HG03196 (cell line): ENCODE data around the gene NIF3L1.
A peak's percentile ranks its signal among the peaks of the same experiment; 100 is the strongest.

ENCODE experiments used
- ATAC-seq: cut with Tn5 transposase; IDR thresholded peaks from one replicate; pipeline ENCODE4 v1.9.1; 2021; ENCODE audit not compliant: unreplicated experiment

NIF3L1 gene, protein sequence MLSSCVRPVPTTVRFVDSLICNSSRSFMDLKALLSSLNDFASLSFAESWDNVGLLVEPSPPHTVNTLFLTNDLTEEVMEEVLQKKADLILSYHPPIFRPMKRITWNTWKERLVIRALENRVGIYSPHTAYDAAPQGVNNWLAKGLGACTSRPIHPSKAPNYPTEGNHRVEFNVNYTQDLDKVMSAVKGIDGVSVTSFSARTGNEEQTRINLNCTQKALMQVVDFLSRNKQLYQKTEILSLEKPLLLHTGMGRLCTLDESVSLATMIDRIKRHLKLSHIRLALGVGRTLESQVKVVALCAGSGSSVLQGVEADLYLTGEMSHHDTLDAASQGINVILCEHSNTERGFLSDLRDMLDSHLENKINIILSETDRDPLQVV

DNA sequence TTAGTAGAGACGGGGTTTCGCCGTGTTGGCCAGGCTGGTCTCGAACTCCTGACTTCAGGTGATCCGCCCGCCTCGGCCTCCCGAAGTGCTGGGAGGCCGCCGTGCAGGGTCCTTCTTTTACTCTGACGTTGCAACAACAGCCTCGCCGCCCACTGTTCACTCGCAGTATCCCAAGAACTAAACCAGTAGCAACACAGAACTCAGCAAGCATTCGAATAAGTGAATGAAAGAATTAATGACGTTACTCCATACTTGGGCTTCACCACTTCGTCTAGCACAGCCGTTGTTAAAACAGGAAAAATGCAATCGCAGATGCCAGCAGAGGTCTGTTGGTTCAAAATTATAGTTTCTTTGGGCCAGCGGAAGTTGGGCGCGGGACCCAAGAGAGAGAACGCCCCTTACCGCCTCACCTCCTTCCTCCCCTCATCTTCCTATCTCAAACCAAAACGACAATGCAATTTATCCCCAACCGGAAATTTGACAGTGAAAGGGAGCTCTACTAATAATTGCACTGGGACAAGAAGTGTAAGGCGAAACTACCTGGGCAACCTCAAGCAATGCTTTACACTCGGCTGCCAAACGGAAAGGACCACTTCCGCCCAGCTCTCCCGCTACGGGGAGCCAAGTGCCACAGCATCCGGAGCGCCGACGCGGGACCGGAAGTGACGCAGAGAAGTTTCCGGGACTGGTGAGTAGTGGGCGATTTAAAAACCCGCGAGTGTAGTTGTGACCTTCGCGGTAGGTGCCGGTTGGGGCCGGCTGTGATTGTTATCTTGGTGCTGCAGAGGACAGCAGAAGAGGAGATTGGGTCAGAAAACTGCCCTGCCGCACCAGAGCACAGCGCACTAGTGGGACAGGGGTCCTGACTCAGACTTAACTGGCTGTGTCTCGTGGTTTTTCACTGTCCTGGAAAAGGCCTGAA lies at the start of gene NIF3L1, which contains the start of gene PPIL3:
Gene NIF3L1 (plus strand): TSS at position 668 of the 922 bp plus-strand sequence. CDS start 2,573 bp downstream, outside the sequence.
Gene PPIL3 (minus strand): TSS at position 374 of the 922 bp plus-strand sequence. CDS start 1,462 bp downstream, outside the sequence.
- peak; percentile 94 for ATAC-seq

DNA sequence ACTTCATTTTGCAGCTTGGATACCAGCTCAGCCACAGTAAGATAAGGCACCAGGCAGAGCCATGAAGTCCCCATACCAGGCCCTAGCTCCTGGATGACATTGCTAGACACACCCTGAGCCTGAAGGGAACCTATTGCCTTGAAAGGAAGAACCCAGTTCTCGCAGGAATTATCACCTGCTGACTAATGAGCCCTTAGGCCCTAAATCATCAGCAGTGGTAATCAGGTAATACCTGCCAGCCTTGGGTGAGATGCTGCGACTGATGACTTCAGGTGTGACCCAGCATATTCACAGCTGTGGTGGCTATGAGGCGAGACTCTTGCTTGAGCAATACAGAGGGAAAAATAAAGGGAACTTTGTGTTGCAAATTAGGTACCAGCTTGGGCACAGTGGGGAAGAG lies 49.7 kb upstream of the NIF3L1 start:
- no peak for ATAC-seq

DNA sequence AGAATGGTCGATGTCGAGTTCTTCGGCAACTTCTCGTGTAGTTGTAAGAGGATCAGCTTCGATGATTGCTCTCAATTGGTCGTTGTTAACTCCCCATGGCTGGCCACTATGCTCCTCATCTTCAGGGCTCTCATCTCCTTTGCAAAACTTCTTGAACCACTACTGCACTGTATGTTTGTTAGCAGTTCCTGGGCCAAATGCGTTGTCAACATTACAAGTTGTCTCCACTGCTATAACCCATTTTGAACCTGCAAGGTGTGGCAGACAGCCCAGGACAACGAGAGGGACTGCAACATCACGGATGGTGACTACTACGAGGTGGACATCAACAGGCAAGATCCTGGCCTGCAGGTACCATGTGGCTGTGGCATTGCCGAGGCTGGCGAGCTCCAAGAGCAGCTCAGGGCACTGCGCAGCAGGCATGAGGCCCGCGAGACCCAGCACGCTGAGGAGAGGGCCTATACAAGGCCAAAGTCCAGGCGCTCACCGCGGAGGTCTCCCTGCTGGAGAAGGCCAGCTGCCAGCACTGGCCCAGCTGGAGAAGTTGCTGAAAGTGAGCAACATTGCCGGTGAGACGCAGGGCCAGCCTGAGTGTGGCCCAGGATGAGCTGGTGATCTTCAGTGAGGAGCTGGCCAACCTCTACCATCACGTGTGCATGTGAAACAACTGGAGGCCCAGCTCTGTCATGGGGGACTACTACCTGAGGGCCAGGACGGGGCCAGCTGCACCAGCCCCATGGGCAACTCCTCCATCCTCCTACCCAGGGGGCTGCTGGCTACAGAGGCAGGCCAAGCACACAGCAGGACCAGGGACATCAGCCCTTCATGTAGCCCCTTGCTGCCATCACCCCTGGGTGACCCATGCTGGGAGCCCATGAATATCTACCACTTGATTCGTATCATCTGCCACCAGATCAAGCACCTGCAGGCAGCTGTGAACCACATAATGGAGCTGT lies 44.9 kb upstream of the NIF3L1 start:
- ATAC-seq: no peak

DNA sequence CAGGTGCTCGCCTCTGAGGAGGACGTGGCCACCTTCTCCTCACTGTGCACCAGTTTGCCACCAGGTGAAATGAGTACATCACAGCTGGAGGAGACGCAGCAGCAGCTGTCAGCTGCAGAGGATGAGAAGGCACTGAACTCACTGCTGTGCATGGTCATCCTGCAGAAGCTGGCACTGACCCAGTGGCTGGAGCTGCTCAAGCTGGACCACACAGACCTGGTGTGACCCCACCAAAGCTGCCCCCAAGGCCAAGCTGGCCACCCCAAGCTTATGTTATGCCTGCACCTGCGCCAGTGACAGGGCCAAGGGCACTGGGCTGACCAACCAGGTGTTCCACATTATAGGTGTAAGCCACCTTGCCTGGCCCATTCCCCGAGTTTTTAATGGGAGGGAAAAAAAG lies 44.0 kb upstream of the NIF3L1 start:
- no peak for ATAC-seq

DNA sequence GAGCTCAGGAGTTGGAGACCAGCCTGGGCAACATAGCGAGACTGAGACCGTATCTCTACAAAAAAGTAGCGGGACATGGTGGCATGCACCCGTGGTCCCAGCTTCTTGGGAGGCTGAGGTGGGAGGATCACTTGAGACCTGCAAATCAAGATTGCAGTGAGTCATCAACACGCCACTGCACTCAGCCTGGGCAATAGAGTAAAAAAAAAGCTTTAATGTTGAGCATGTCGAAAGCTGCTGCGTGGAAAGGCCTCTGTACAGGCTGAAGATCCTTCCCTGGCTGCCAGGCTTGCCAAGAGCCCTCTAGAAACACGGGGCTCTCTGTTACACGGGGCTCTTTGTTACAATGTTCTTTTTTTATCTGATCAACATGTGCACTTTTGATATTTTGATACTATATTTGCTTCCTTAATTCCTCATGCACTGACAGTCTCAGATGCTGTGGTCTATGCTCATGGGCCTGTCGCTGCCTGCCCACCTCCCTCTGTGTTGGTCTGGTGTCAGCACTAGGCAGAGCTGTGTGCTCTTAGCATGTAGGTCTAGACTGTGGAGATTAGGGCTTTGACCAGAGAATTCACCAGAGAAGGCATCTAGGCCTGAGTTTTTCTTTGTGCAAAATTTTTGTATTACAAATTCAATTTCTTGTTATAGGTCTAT lies 43.4 kb upstream of the NIF3L1 start:
- no peak for ATAC-seq

DNA sequence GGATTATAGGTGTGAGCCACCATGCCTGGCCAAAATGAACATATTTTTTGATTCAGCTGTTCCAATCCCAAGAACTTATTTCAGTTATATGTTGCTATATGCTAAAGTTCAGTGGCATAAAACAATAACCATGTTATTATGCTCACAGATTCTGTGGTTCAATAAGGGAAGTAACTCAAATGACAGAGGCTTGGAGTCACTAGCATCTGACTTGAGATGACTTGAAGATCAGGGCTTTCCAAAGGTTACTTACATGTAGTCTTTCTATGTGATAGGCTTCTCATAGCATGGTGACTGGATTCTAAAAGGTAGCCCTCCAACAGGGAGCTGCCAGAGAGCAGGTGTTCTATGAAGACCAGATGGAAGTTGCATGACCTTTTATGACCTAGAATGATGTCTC lies 41.9 kb upstream of the NIF3L1 start:
- no peak for ATAC-seq

DNA sequence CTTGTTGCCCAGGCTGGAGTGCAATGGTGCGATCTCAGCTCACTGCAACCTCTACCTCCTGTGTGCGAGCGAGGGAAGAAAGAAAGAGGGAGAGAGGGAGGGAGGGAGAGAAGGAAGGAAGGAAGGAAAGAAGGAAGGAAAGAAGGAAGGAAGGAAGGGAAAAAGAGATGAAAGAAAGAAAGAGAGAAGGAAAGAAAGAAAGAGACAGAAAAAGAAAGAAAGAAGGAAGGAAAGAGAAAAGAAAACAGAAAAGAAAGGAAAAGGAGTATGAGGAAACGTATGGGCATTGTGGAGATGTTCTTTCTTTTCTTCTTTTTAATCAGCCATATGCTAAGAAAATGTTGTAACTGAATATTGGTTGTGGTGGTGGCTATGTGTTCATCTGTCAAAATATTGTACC lies 41.2 kb upstream of the NIF3L1 start:
- no peak for ATAC-seq

DNA sequence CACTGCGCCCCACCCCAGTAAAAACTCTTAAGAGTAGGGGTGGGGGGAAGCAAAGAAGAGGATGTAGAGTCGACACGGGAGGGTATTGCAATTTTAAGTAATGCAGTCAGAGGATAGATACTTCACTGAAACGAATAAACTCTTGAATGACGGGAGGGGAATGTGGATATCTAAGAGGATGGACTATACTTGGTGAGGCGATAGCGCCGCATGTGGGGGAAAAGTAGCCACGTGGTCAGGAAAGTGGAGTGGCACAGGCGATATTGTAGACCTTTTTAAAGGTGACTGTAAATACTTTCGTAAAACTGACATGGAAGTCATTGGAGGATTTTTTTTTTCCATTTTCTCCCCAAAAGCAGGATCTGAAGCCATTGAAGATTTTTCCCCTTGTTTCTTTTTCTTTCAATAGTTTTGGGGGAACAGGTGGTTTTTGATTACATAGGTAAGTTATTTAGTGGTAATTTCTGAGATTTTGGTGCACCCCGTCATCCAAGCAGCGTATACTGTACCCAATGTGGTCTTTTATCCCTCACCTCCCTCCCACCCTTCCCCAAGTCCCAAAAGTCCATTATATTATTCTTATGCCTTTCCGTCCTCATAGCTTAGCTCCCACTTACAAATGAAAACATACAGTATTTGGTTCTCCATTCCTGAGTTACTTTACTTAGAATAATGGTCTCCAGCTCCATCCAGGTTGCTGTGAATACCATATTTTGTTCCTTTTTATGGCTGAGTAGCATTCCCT lies 38.5 kb upstream of the NIF3L1 start:
- no peak for ATAC-seq

DNA sequence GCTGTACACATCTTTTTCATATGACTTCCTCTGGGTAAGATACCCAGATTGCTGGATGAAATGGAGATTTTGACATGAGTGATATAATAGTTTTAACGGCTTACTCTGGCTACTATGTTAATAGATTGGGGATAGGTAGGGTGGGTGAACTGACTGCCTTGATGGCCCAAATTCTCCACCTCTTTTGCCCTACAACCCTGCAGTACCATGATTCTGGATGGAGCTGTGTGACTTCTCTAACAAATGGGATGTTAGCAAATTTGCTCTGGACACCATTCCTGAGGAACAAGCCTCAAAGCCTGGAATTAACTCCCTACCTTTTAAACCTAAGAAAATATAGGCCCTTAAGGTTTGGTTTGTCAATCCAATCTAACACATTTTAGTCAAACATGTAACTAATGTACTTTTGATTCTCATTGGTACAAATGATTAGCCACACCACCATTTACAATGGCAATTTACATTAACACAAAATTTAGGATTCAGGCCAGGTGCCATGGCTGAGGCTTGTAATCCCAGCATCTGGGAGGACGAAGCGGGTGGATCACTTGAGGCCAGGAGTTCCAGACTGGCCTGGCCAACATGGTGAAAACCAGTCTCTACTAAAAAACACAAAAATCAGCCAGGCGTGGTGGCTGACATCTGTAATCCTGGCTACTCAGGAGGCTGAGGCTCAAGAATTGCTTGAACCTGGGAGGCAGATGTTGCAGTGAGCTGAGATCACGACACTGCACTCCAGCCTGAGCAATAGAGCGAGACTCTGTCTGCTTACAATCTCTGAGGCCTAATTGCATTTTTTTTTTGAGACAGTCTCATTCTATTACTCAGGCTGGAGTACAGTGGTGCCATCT lies 37.5 kb upstream of the NIF3L1 start:
- ATAC-seq: no peak

DNA sequence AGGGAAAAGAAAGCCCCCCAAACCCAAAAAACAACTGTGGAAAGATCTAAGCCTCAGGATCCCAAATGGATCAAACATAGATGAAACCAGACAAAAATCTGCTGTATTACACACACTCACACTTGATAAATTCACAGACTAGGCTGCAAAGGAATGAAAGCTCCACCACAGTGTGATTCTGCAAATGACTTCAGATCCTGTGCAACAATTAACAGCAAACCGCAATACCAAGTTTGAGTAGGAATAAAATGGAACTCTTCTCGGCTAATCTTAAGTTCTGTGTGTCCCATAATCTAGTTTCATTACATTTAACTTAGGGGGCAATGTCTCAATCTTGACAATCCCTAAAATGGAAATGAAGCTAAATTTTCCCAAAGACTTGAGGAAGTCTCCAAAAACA lies 36.6 kb upstream of the NIF3L1 start:
- no peak for ATAC-seq

DNA sequence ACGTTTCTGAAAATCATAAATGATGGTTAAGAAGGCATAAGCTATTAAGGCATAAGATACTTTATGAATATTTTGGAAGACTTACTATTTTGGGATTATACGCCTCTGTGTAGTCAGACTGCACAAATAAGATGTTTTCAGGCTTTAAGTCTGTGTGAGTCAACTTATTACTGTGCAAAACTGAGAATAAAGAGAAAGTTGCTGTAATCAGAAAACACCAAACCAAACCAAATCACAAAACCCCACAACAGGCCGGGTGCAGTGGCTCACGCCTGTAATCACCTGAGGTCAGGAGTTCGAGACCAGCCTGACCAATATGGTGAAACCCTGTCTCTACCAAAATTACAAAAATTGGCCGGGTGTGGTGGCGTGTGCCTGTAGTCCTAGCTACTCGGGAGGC lies 32.4 kb upstream of the NIF3L1 start:
- ATAC-seq: no peak

DNA sequence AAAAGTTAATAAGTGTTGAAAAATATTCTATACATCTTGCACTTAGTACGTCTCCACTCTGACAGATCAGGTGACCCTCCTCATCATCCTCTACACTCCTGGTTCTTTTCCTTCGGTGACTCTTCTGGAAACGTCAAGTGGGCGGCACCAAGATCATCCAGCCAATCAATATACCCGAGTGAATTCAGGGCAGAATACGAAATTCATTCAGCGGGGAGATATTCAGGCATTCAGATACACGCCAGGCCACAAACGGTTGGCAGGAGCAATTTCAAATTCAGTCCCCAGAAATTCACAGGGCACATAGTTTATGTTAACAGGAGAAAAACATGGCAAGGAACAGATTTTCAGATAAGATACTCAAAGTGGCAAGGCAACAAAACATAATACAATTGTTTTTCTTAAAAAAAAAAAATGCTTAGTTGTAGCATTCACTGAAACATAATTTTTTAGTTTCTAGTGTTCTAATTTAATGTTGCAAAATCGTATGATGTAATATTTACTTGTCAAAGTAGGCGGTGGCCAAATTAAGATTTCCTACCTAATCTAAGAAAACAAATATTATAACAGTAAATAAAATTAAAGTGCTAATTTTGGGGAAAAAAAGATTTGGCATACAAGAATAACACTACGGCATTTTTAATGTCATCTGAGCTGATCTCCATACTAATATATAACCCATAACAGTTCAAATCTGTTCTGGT lies 28.9 kb upstream of the NIF3L1 start:
- no peak for ATAC-seq

DNA sequence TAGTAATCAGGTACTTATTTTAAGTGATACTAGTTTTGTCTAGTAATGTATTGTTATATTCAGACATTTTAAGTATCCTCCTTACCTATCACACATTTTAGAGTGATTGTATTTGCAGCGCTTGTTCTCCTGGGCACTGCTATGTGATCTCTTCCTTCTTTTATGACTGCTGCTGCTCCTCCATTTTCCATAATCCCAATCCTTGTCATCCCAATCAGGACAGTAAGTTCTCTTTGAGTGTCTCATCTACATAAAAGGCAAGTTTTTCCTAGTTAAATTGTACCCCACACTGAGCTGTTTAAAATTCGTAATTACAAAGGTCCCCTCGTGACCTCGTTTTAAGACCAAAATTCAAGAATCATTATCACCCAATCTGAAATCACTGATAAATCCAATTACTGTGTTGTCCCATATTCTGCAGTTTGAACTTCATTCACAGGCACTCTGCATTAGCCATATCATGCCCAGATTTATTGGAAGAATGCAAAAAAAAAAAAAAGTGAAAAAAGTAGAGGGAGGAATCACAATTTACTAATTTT lies 27.5 kb upstream of the NIF3L1 start:
- ATAC-seq: no peak

DNA sequence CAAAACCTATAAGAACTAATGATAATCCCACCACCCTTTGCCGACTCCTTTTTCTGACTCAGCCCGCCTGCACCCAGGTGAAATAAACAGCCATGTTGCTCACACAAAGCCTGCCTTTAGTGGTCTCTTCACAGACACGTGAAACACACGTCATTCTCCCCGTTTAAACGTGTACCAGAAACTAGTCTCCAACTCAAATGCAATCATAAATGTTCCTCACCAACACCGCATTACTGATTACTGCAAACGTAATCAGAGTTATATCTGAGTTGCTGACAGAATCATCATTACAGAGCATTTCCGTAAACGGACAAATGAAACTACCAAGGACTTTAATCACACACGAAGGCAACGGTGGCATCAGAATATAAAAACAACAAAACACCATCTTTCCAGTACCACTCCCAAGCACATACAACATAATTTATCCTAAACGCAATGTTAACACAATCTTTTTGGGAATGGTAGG lies 26.6 kb upstream of the NIF3L1 start:
- ATAC-seq: no peak

DNA sequence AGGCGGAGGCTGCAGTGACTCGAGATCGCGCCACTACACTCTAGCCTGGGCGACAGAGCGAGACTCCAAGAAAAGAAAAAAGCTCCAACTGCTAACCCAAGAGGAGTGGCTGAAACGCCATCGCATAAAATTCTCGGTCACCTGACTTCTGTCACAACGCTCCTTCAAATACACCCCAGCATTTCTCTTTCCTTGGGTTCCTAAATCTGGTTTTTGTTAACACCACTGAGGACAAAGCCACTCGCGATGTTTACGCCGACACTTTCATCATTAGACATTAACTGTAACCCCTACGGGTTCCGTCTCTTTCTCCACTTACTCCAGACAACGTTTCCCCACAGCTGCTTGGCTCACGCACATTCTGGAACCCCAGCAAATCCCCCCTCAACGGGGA lies 25.4 kb upstream of the NIF3L1 start:
- ATAC-seq: no peak

DNA sequence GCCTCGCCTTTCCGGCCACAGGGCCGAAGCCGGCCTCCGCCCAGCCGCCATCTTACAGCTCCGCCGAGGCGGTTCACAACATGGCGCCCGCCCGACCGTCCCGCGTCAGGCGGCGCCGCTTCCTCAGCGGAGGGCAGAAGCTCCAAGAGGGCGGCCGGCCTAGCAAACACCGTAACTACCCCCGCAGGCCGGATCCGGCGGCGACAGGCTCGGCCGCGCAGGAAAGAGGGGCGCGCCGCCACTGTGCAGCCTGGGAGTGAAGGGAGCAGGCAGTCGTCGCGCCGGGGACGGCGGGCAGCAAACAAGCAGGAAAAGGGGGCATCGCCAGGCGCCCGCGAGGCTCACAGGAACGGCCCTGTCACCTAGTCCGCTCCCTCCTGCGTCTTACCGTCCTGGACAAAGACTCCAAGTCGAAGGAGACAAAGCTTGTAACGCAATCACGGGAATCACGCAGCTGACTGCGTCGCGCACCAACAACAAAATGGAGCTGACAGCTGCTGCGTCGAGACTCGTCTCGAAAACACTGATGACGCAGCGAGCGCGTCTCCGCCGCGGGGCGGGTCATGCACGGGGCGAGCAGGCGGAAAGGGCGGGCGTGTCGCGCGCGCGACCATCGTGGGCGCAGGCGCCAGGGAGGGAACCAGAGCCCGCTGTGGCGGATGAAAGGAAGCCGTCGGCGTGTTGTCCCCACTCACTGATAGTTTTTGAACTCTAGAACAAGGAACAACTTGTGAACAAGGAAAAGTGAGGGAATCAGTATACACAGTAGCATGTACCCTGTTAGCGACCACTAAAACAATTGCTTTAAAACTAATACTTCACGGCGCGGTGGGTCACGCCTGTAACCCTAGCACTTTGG lies 24.8 kb upstream of the NIF3L1 start, which contains the start of gene CLK1:
Gene CLK1 (minus strand): TSS at position 483 of the 859 bp plus-strand sequence. CDS start 2,796 bp downstream, outside the sequence.
- peak; percentile 92 for ATAC-seq

DNA sequence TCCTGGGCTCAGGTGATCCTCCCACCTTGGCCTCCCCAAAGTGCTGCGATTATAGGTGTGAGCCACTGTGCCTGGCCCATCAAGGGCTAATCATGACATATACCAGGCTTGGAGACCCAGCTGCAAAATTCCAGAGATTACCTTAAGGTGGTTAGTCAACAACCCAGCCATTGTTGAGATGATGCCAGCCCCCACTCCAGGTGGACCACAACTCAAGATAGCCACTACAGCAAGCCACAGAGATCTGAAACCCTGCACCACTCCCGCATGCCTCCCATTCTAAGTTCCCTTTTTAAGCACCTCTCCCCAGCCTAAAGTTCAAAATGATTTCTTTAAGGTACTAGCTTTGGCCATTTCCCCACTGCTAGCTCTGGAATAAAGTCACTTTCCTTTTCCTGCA lies 20.2 kb upstream of the NIF3L1 start:
- no peak for ATAC-seq
